ENCODE data around the gene PDE4D. TPM values are rescaled to one million over a fixed set of nuclear protein-coding genes. Genes with fewer than 3 reads are reported as not detected.
"Not testable (repeated sequence)": the region's sequence is repeated elsewhere in the genome, so short reads cannot be mapped to it uniquely, and the experiment has no call there.

Gene PDE4D
- total RNA-seq, 2 donors from 2014 or later = 33.8 to 82.6 TPM

GRCh38 chr5:59327191-59327980, 566.1 kb downstream of the PDE4D start:
- intact Hi-C loops (cut with DNase I) = no loop called here
- ATAC-seq = no peak

GRCh38 chr5:59326596-59326995, 566.9 kb downstream of the PDE4D start:
- DNase-seq (no peak), ATAC-seq (no peak)
- intact Hi-C loops (cut with DNase I) = no loop called here

More at GRCh38 chr5:59327191-59327980, 566.1 kb downstream of the PDE4D start:
- DNase-seq = no peak

GRCh38 chr5:59325070-59325469, 568.5 kb downstream of the PDE4D start:
- intact Hi-C loops (cut with DNase I) = no loop called here
- no peak for DNase-seq
- ATAC-seq = no peak

GRCh38 chr5:59322894-59323293, 570.6 kb downstream of the PDE4D start:
- ATAC-seq = no peak
- intact Hi-C loops (cut with DNase I) = no loop called here

GRCh38 chr5:59322058-59322457, 571.5 kb downstream of the PDE4D start:
- intact Hi-C loops (cut with DNase I) = no loop called here
- DNase-seq = no peak
- ATAC-seq = no peak

More at GRCh38 chr5:59322894-59323293, 570.6 kb downstream of the PDE4D start:
- no peak for DNase-seq

- intact Hi-C loops (cut with DNase I) = no loop called here
- ATAC-seq (peak in 1 of 2 donors; percentile 42), DNase-seq (no peak)
Measured at GRCh38 chr5:59321642-59322041, 571.9 kb downstream of the PDE4D start.

- ATAC-seq = no peak
- intact Hi-C loops (cut with DNase I) = no loop called here
- DNase-seq = no peak
Measured at GRCh38 chr5:59320420-59320819, 573.1 kb downstream of the PDE4D start.

GRCh38 chr5:59319250-59319649, 574.3 kb downstream of the PDE4D start:
- intact Hi-C loops (cut with DNase I) = no loop called here
- ATAC-seq = no peak
- DNase-seq = no peak

GRCh38 chr5:59317774-59318205, 575.7 kb downstream of the PDE4D start:
- ATAC-seq (peak; percentile 33 to 56), DNase-seq (no peak)
- intact Hi-C loops (cut with DNase I) = no loop called here

GRCh38 chr5:59317023-59317773, 576.3 kb downstream of the PDE4D start:
- ATAC-seq = peak; percentile 59 to 76
- intact Hi-C loops (cut with DNase I) = no loop called here
- DNase-seq = no peak

- ATAC-seq (no peak), DNase-seq (no peak)
- intact Hi-C loops (cut with DNase I) = no loop called here
Measured at GRCh38 chr5:59312223-59312622, 581.3 kb downstream of the PDE4D start.

GRCh38 chr5:59308685-59309084, 584.8 kb downstream of the PDE4D start:
- ATAC-seq; intact Hi-C loops (cut with DNase I); DNase-seq: not testable (repeated sequence)

- intact Hi-C loops (cut with DNase I); ATAC-seq; DNase-seq: not testable (repeated sequence)
Measured at GRCh38 chr5:59303289-59303716, 590.2 kb downstream of the PDE4D start.

GRCh38 chr5:59302509-59302908, 591.0 kb downstream of the PDE4D start:
- DNase-seq; ATAC-seq; intact Hi-C loops (cut with DNase I): not testable (repeated sequence)

- intact Hi-C loops (cut with DNase I) = no loop called here
- DNase-seq (no peak), ATAC-seq (no peak)
Measured at GRCh38 chr5:59301727-59302126, 591.8 kb downstream of the PDE4D start.

- ATAC-seq (no peak), DNase-seq (no peak)
- intact Hi-C loops (cut with DNase I) = no loop called here
Measured at GRCh38 chr5:59300930-59301329, 592.6 kb downstream of the PDE4D start.

GRCh38 chr5:59299006-59299405, 594.5 kb downstream of the PDE4D start:
- intact Hi-C loops (cut with DNase I) = no loop called here
- DNase-seq (no peak), ATAC-seq (peak; percentile 27 to 51)

- ATAC-seq (peak in 1 of 2 donors; percentile 62), DNase-seq (no peak)
- intact Hi-C loops (cut with DNase I) = no loop called here
Measured at GRCh38 chr5:59296317-59297264, 596.9 kb downstream of the PDE4D start.

- ATAC-seq (no peak), DNase-seq (no peak)
- intact Hi-C loops (cut with DNase I) = no loop called here
Measured at GRCh38 chr5:59293700-59294099, 599.8 kb downstream of the PDE4D start.

Measured in left cardiac atrium (tissue), 4 donors.